ENCODE data around the gene HMGN5. TPM values are rescaled to one million over a fixed set of nuclear protein-coding genes. Genes with fewer than 3 reads are reported as not detected.

HMGN5 gene
- total RNA-seq, 3 donors from 2014 or later, result 1.3 to 2.8 (median 2.0) TPM

GRCh38 chrX:81201071-81201470, 642 bp downstream of the HMGN5 start:
- H3K4me3 Mint-ChIP-seq, result peak overlapping the region; percentile 95
- H3K36me3 Mint-ChIP-seq (ENCODE audit: insufficient read depth), result peaks cover 3% of the 10 kb centered on the region
- no peak for DNase-seq
- no peak for ATAC-seq
- H3K4me1 Mint-ChIP-seq (ENCODE audit: low read depth), result peaks cover 42% of the 10 kb centered on the region
- H3K9me3 Mint-ChIP-seq, result no peaks in the 10 kb centered on the region
- no peaks in the 10 kb centered on the region for H3K27me3 Mint-ChIP-seq (ENCODE audit: low read depth)

- Mint-ChIP-seq H3K9me3 (no peaks in the 10 kb centered on the region), H3K4me1 (ENCODE audit: low read depth) (peaks cover 4% of the 10 kb centered on the region), H3K4me3 (no peak overlapping the region), H3K27me3 (ENCODE audit: low read depth) (no peaks in the 10 kb centered on the region), H3K36me3 (ENCODE audit: insufficient read depth) (no peaks in the 10 kb centered on the region)
- peak; percentile 55 to 75 for ATAC-seq
- DNase-seq, result peak; percentile 48
Measured at GRCh38 chrX:81195712-81196111, 6.0 kb downstream of the HMGN5 start.

GRCh38 chrX:81195259-81195658, 6.5 kb downstream of the HMGN5 start:
- Mint-ChIP-seq H3K36me3 (ENCODE audit: insufficient read depth) (no peaks in the 10 kb centered on the region), H3K4me1 (ENCODE audit: low read depth) (peaks cover 4% of the 10 kb centered on the region), H3K27me3 (ENCODE audit: low read depth) (no peaks in the 10 kb centered on the region), H3K4me3 (no peak overlapping the region), H3K9me3 (no peaks in the 10 kb centered on the region)
- no peak for DNase-seq
- ATAC-seq, result peak in 1 of 2 donors; percentile 18

- ATAC-seq (no peak), DNase-seq (no peak)
- Mint-ChIP-seq H3K4me3 (no peak overlapping the region), H3K27me3 (ENCODE audit: low read depth) (no peaks in the 10 kb centered on the region), H3K36me3 (ENCODE audit: insufficient read depth) (no peaks in the 10 kb centered on the region), H3K4me1 (ENCODE audit: low read depth) (no peaks in the 10 kb centered on the region), H3K9me3 (no peaks in the 10 kb centered on the region)
Measured at GRCh38 chrX:81174286-81174685, 27.4 kb downstream of the HMGN5 start.

- ATAC-seq (no peak), DNase-seq (no peak)
- Mint-ChIP-seq H3K9me3 (no peaks in the 10 kb centered on the region), H3K27me3 (ENCODE audit: low read depth) (no peaks in the 10 kb centered on the region), H3K36me3 (ENCODE audit: insufficient read depth) (no peaks in the 10 kb centered on the region), H3K4me3 (no peak overlapping the region), H3K4me1 (ENCODE audit: low read depth) (no peaks in the 10 kb centered on the region)
Measured at GRCh38 chrX:81168391-81168790, 33.3 kb downstream of the HMGN5 start.

- no peaks in the 10 kb centered on the region for H3K9me3 Mint-ChIP-seq
- peak; percentile 98 for ATAC-seq
- no peaks in the 10 kb centered on the region for H3K27me3 Mint-ChIP-seq (ENCODE audit: low read depth)
- H3K36me3 Mint-ChIP-seq (ENCODE audit: insufficient read depth), result no peaks in the 10 kb centered on the region
- H3K4me3 Mint-ChIP-seq, result peak overlapping the region; percentile 92
- peak; percentile 84 for DNase-seq
- H3K4me1 Mint-ChIP-seq (ENCODE audit: low read depth), result no peaks in the 10 kb centered on the region
Measured at GRCh38 chrX:81121513-81122363, 80.0 kb downstream of the HMGN5 start.

- H3K4me1 Mint-ChIP-seq (ENCODE audit: low read depth), result no peaks in the 10 kb centered on the region
- H3K9me3 Mint-ChIP-seq, result no peaks in the 10 kb centered on the region
- ATAC-seq (peak; percentile 50 to 52), DNase-seq (no peak)
- H3K4me3 Mint-ChIP-seq, result peak overlapping the region; percentile 92
- H3K36me3 Mint-ChIP-seq (ENCODE audit: insufficient read depth), result no peaks in the 10 kb centered on the region
- H3K27me3 Mint-ChIP-seq (ENCODE audit: low read depth), result no peaks in the 10 kb centered on the region
Measured at GRCh38 chrX:81120936-81121371, 80.8 kb downstream of the HMGN5 start.

GRCh38 chrX:81120258-81120935, 81.3 kb downstream of the HMGN5 start:
- ATAC-seq, result peak; percentile 7 to 13
- Mint-ChIP-seq H3K36me3 (ENCODE audit: insufficient read depth) (no peaks in the 10 kb centered on the region), H3K4me1 (ENCODE audit: low read depth) (no peaks in the 10 kb centered on the region), H3K27me3 (ENCODE audit: low read depth) (no peaks in the 10 kb centered on the region), H3K9me3 (no peaks in the 10 kb centered on the region), H3K4me3 (peak overlapping the region; percentile 92)
- DNase-seq, result no peak

- no peak for ATAC-seq
- DNase-seq, result no peak
- Mint-ChIP-seq H3K9me3 (no peaks in the 10 kb centered on the region), H3K4me1 (ENCODE audit: low read depth) (no peaks in the 10 kb centered on the region), H3K36me3 (ENCODE audit: insufficient read depth) (peaks cover 1% of the 10 kb centered on the region), H3K4me3 (no peak overlapping the region), H3K27me3 (ENCODE audit: low read depth) (no peaks in the 10 kb centered on the region)
Measured at GRCh38 chrX:81114757-81115156, 87.0 kb downstream of the HMGN5 start.

- Mint-ChIP-seq H3K4me3 (no peak overlapping the region), H3K4me1 (ENCODE audit: low read depth) (no peaks in the 10 kb centered on the region), H3K36me3 (ENCODE audit: insufficient read depth) (peaks cover 1% of the 10 kb centered on the region), H3K9me3 (peaks cover 4% of the 10 kb centered on the region), H3K27me3 (ENCODE audit: low read depth) (no peaks in the 10 kb centered on the region)
- ATAC-seq (no peak), DNase-seq (no peak)
Measured at GRCh38 chrX:81110286-81110685, 91.4 kb downstream of the HMGN5 start.

GRCh38 chrX:81082649-81083048, 119.1 kb downstream of the HMGN5 start:
- Mint-ChIP-seq H3K4me3 (no peak overlapping the region), H3K27me3 (ENCODE audit: low read depth) (no peaks in the 10 kb centered on the region), H3K9me3 (peaks cover 8% of the 10 kb centered on the region), H3K4me1 (ENCODE audit: low read depth) (no peaks in the 10 kb centered on the region), H3K36me3 (ENCODE audit: insufficient read depth) (no peaks in the 10 kb centered on the region)
- ATAC-seq (no peak), DNase-seq (no peak)

Other genes with a start within 250 kb of the HMGN5 start
- gene SH3BGRL, start 189 bp upstream of the HMGN5 start, total RNA-seq, result 10 to 100 TPM; 14.0 to 17.4 (median 14.2) TPM